Cortex of kidney (tissue), 1 donor: Measurements from ENCODE around the gene CRB1.
"Not testable (repeated sequence)": the region's sequence is repeated elsewhere in the genome, so short reads cannot be mapped to it uniquely, and the experiment has no call there.

ENCODE experiments used
- DNase-seq: peaks from one replicate; lab custom pipeline; 2025; lab: John Stamatoyannopoulos, UW

Gene CRB1

DNA sequence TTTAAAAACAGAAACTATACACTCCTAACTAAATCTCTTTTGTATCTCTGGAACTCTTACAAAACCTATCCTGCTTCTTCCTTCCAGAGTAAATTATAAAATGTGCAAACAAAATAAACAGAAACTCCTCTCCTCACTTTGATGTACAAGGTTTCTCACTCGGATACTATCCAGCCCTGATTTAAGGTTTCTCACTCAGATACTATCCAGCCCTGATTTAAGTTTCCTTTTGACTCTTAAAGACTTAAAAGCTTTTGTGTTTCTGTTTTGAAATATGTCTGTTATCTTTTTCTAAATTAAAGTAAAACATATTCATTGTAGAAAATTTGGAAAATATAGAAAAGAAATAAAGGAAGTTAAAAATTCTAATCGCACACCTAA is 132.5 kb downstream of the CRB1 start:
- no peak for DNase-seq

DNA sequence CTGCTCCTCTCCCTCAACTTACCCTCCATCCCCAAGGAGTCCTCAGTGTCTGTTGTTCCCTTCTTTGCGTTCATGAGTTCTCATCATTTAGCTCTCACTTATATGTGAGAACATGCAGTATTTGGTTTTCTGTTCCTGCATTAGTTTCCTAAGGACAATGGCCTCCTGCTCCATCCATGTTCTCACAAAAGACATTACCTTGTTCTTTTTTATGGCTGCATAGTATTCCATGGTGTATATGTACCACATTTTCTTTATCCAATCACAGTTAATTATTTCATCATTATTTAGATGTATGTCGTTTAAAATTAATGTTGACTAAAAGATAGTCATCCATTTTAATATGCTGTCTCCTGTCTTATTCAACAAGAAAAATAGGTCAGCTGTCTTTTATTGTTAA is 134.1 kb downstream of the CRB1 start:
- DNase-seq = no peak

DNA sequence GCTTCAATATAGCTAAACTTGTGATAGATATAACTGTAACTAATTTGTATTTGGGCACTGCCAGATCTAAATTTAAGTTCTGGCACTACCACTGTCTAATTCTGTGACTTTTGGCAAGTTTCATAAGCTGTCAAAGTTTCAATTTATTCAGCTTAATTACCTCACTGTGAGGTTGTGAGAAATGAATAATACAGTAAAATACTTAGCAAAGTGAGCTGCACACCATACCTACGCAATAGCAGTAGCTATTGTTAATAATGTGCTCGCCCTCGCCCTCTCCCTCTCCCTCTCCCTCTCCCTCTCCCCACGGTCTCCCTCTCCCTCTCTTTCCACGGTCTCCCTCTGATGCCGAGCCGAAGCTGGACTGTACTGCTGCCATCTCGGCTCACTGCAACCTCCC is 136.7 kb downstream of the CRB1 start:
- DNase-seq = not testable (repeated sequence)

DNA sequence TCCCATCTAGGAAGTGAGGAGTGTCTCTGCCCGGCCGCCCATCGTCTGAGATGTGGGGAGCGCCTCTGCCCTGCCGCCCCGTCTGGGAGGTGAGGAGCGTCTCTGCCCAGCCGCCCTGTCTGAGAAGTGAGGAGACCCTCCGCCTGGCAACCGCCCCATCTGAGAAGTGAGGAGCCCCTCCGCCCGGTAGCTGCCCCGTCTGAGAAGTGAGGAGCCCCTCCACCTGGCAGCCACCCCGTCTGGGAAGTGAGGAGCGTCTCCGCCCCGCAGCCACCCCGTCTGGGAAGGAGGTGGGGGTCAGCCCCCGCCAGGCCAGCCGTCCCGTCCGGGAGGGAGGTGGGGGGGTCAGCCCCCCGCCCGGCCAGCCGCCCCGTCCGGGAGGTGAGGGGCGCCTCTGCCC is 137.6 kb downstream of the CRB1 start:
- not testable (repeated sequence) for DNase-seq

DNA sequence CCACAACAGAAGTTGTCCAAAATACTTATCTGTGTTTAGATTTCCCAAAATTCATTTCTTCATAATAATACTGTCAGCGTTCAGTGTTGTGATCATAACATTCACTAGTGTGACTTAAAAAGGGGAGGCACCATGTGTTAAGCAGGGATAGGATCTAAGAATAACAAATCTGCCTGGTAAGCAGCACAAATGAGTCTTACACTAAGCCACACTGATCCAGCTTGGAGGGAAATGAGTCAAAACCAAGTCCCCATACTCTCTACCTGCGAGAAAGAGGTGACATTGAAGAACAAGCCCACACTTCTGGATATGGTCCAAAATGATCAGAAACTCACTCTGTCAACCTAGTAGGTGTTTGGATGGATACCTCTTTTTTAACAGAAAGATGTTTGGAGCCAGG is 145.5 kb downstream of the CRB1 start:
- DNase-seq = no peak

DNA sequence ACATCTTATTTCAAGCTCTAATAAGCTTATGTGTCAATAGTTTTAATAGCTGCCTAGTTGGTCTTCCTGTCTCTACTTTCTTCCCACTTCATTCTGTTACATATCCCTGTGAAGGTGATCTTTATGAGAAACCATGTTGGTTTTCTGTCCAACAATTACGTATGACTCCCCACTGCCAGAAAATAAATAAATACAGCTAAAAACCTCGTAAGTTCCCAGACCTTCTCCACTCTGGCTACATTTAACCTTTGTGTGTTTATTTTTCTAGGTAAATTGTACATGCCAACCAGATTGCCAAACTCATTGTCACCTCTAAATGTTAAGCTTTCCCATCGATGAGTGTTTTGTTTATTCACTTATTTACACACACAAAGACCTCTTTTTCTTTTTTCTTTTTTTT is 147.2 kb downstream of the CRB1 start:
- no peak for DNase-seq

DNA sequence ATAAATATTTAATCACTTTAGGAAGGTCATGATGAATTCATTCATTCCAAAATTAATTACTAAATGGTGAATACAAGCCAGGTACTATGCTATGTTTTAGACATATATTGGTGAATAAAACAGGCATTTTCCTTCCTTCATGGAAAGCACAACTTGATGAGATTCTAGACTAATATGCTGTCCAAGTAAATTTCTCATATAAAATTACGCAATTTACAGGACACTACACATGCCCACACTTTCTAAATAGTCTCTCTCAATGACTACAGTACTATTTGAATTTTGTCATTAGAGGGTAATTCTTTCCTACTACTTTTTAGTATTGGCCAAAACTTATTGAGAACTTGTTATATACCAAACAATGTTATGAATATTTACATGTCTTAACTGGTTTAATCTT is 150.6 kb downstream of the CRB1 start:
- no peak for DNase-seq

DNA sequence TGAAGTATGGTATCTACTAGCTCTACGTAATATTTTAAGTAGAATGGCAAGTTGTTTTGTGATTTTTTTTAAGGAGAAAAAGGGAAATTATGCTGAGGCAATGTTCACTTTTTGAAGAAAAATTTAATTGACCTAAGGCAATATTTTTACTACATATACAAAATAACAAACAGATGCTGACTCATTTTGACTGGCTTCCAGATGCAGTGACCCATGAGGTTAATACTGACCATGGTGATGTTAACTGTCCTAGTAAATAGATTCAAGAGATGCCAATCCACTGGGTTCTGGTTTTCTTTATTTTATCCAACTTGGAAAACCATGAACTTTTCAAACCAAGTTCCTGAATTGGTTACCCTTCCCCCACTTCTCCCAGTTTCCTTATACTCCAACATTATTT is 154.9 kb downstream of the CRB1 start:
- DNase-seq = no peak

DNA sequence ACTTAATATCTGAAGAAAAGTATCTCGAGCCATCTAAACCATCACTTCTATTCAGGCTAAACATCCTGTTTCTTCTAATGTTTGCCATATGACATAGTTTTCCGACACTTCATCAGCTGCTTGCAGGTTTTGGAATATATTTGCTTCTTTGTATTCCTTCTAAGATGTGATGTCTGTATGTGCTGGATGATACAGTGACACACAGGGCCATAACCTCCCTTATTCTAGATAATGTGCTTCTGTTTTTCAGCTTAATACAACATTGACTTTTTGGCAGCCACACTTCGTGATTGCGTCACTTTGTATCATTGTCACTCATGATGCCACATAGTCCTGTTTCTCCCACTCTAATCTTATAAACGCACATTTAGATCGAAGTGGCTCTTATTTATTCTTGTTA is 156.3 kb downstream of the CRB1 start:
- DNase-seq = no peak

DNA sequence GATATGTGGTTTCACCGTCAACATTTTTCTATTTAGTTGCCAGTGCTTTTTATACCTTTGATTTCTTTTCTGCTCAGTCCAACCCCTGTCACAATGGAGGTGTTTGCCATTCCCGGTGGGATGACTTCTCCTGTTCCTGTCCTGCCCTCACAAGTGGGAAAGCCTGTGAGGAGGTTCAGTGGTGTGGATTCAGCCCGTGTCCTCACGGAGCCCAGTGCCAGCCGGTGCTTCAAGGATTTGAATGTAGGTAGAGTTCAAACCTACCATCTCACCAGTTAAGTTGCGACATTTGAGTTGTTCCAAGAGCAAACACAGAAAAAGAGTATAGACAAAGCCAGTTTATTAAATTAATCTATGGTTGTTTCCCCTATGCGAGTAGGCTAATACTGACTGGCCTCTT is 161.3 kb downstream of the CRB1 start:
- DNase-seq = no peak

DNA sequence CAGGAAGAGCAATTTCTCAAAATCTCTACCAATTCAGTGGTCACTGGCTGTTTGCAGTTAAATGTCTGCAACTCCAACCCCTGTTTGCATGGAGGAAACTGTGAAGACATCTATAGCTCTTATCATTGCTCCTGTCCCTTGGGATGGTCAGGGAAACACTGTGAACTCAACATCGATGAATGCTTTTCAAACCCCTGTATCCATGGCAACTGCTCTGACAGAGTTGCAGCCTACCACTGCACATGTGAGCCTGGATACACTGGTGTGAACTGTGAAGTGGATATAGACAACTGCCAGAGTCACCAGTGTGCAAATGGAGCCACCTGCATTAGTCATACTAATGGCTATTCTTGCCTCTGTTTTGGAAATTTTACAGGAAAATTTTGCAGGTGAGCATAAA is 167.2 kb downstream of the CRB1 start:
- DNase-seq = no peak

DNA sequence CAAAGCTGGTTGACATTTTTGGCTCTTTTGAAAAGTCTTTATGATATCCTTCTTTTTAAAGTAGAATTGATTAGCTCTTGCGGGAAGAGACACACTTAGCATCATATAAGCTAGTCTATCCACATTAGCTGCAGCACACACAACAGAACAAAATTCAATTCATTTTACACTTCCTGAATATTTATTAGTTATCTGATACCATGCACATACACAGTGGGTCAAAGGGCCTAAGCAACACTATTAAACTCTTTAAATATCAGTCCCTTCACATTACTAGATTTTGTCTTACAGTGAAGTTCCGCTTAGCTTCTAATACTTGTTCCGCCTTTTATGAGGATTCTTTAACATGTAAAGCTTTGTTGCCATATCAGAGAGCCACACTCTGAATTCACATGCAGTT is 169.5 kb downstream of the CRB1 start:
- DNase-seq = no peak

DNA sequence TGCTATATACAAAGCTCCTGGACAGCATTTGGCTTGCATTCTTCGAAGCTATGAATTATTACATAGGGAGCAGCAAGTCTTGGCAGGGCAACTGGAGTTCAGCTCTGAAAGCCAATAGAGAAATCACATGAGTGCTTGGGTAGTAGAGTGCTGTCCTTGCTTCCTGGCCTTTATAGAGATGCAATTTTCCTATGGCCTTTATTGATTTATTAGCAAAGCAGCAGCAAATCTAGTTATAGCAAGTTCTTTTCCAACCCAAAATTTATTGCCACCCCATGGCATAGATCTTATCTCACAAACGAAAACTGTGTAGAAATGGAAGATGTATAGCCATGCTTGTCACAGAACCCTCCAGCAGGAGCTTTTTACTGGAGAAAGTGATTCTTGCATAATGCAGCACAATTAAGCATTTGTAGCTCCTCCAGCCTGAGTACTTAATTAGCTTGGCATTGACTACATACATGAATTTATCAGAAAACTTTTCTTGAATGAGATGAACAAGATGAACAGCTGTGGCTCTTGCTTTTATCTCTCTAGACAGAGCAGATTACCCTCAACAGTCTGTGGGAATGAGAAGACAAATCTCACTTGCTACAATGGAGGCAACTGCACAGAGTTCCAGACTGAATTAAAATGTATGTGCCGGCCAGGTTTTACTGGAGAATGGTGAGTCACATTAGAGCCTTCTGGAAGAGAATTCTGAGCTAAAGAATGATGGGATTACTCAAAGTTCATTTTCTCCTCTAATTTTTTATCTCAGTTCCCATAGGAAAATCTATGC is 170.1 kb downstream of the CRB1 start:
- no peak for DNase-seq

DNA sequence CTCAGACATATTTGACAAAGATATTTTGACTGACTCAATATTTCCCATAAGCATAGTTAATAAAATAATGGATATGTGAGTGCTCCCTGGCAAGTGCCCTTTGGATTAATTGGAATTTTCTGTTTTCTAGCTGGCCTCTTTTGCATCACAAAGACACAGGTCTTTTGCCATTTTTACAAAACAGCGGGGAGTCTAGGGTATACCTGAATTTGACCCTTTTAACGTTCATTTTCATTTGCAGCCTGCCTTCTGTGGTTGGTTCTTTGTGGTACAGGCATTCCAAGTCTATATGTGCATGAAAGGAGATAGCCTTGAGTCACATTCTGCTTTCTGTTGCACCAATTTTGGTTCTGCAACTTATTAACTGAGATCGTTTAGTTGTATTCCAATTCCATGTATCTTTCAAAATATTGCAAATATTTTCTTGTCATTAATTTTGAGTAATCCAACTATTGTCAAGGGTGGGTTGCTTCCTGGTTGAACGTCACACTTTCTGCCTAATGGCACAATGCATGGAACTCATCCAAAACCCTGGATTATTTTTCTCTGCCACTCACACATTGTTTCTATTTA is 171.7 kb downstream of the CRB1 start:
- no peak for DNase-seq

DNA sequence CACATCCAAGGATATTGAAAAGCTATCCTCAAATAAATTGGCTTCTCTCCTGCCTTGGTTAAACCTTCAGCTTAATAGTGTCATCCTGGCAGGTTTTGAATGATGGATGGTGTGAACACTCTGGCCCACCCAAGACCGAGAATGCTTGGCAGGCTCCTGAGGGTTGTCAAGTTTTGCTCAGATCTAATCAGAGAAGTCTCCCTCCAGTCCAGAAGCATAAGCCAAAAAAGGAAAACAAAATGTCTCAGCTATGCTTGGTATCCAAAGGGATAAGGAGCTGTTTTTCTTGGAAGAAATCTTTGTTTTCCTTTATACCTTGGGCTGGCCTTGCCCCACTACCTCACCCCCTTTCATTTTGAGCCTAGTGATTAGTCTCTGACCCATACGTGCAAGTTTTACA is 172.7 kb downstream of the CRB1 start:
- no peak for DNase-seq

DNA sequence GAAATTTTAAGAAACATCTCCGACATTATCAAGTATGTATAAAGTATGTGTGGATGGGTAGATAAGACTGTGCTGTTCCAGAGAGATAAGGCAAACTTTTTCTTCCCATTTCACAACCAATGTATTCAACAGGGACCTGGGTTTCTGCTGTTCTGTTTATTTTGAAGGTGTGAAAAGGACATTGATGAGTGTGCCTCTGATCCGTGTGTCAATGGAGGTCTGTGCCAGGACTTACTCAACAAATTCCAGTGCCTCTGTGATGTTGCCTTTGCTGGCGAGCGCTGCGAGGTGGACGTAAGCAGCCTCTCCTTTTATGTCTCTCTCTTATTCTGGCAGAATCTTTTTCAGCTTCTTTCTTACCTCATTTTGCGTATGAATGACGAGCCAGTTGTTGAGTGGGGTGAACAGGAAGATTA is 174.0 kb downstream of the CRB1 start:
- no peak for DNase-seq

DNA sequence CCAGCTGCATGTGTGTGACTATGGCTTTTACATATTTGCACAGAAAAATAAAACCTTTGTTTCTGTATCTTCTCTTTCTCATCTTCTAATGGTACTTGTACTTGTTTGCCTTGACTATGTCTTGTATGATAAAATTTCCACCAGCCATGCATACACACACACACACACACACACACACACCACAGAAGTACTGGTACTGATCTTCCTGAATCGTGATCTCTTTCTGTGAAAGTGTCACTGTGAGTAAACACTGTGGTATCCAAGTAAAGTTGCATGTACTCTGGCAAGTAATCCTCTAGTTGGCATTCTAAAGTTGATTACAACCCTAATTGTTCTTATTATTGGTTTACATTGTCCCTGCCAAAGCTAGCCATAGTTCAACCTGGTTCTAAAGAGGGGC is 176.7 kb downstream of the CRB1 start:
- no peak for DNase-seq

DNA sequence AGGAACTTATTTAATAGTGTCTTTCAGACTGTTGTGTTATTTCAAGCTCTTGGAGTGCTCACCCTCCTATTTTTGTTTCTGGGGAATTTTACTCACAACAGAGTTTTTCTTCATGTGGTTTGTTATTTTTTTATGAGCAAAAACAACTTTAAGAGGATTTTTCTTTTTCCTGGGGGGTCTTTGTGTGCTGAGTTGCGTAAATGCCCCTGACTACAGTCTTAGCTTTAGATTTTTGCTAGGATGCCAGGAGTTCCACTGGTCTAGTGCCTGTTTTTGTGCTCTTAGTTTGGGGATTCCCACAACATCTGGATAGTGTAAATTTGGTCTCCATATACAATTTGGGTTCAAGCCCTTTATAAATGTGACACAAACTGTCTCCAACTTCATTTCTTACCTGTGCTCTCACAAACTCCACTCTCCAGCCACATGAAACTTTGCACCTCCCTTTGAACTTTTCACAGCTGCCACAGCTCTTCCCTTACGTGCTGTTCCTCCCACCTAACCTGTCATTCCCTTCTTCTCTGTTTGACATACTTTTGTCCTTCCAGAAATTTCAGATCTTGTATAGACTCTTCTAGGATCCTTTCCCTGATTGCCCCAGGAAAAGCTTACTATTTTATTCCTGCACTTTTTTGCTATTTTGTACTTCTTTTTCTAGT is 180.2 kb downstream of the CRB1 start:
- DNase-seq = no peak

DNA sequence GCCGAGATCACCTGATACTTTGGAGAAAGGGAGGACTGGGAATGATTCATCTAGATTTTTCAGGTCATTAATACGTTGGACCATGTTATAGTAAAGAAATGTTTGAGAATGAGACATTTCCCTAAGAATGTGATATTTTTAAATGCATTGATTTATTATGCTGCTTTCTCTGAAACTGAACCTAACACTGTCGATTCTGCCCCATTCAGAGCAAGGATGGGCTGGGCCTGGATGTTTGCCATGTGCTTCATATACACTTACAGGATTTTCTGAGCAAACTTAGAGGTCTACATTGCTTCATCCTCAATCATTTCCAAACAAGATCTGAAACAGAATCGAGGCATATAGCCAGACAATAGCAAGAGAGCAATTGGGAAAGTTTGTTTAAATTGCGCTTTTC is 183.3 kb downstream of the CRB1 start:
- DNase-seq = no peak

DNA sequence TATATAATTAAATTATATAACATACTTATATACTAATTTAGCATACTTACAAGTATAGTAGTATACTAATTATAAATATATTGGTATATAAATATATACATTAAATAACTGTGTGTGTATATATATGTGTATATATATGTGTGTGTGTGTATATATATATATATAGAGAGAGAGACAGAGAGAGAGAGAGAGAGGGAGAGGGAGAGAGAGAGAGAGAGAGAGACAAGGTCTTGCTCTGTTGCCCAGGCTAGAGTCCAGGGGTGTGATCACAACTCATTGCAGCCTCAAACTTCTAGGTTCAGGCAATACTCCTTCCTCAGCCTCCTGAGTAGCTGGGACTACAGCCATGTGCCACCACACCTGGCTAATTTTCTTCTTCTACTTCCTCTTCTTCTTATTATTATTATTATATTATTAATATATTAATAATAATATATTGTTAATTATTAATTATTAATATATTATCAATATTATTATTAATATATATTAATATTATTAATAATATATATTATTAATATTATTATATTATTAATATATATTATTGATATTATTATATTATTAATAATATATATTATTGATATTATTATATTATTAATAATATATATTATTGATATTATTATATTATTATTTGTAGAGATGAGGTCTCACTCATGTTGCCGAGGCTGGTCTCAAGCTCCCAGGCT is 185.5 kb downstream of the CRB1 start:
- DNase-seq = no peak

DNA sequence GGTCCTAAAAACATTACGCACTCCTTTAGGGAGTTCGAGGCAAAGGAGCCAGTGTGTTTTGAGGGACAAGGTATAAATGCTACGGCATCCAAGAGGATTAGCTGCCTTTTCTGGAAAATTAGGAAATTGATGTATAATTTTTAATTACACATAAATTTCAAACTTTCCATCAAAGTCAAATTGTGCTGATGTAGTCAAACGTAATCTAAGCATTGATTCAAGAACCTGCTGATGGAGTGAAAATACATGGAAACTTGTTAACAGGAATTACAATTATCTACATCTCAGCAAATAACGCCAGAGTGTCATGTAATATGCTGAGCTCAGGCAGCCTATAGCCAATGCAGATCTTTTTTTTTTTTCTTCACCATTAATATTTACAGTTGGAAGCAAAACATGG is 194.5 kb downstream of the CRB1 start:
- no peak for DNase-seq

DNA sequence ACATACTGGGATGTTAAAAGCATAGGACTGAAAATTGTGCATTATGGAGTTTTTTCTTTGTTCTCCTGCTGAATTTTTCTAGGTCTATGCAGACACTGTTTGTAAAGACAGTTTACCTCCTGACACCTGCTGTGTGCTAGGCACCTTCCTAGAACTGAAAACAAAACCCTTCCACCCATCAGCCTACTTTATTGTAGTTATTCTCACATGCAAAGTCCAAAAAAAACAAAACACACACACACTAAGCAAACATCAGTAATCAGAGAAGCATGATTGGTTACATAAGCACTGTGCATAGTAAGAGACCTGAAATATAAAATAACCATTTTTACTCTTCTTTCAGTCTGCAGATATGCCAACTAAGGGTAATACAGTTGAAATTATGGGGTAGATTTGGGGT is 195.1 kb downstream of the CRB1 start:
- no peak for DNase-seq

DNA sequence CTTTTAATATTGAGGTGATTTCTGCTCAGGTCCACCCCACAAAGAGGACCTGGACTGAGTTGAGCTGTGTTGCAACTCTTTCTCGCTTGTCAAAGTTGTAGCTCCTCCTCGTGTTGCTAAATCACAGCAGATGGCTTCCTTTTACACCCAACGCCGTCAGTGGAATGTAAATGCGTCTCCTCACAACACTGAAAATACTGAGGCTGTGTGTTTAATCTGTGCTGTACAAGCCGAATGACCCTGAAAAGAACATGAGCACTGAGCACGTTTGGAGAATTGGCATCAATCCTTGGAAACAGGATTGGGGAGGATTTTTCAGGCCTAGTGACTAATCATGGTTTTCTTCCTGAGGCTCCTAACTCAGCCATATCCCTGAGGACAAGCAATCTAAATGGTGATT is 196.0 kb downstream of the CRB1 start:
- no peak for DNase-seq
